Measurements from ENCODE around the gene CPNE2.
"Not testable (repeated sequence)": the region's sequence is repeated elsewhere in the genome, so short reads cannot be mapped to it uniquely, and the experiment has no call there.

CPNE2 gene

DNA sequence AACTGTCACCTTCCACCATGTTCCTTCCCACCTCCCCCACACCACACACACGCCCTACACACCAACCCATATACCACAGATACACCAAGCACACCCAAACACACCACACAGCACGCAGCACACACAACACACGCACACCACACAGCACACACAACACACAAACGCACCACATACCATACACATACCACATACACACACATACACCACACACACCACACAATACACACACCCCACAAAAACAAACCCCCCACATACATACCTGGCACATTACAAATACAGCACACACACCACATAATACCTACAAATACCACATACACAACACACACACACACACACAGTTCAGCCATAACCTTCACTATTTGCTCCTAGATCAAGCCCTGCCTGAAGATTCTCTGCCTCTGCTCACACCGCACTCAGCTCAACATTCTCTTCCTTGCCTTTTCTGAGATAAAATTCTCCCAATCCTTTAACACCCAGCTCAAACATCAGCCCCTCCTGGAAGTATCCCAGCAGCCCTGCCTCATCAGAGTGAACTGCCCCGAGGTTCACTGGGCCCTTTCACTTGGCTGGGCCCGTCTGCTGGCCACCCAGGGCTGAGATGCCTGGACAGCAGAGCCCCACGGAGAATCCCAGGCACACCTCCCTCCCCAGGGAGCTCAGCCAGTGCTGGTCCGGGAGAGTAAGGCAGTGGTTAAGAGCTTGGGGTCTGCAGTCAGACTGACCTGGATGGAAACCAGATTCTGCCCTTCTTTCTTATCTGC, 31.9 kb upstream of the CPNE2 start:
- in situ Hi-C loops (cut with MboI; ENCODE audit: low sequenced_read_pairs, unreplicated experiment): no loop called here
- DNase-seq (ENCODE audit: low spot score): no peak
- TF ChIP-seq, protein P1, sequence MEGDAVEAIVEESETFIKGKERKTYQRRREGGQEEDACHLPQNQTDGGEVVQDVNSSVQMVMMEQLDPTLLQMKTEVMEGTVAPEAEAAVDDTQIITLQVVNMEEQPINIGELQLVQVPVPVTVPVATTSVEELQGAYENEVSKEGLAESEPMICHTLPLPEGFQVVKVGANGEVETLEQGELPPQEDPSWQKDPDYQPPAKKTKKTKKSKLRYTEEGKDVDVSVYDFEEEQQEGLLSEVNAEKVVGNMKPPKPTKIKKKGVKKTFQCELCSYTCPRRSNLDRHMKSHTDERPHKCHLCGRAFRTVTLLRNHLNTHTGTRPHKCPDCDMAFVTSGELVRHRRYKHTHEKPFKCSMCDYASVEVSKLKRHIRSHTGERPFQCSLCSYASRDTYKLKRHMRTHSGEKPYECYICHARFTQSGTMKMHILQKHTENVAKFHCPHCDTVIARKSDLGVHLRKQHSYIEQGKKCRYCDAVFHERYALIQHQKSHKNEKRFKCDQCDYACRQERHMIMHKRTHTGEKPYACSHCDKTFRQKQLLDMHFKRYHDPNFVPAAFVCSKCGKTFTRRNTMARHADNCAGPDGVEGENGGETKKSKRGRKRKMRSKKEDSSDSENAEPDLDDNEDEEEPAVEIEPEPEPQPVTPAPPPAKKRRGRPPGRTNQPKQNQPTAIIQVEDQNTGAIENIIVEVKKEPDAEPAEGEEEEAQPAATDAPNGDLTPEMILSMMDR (IDR thresholded peaks at IDR 0.05; ENCODE audit: borderline replicate concordance, control extremely low read depth, extremely low read depth, insufficient read depth, missing control alignments): no peak

DNA sequence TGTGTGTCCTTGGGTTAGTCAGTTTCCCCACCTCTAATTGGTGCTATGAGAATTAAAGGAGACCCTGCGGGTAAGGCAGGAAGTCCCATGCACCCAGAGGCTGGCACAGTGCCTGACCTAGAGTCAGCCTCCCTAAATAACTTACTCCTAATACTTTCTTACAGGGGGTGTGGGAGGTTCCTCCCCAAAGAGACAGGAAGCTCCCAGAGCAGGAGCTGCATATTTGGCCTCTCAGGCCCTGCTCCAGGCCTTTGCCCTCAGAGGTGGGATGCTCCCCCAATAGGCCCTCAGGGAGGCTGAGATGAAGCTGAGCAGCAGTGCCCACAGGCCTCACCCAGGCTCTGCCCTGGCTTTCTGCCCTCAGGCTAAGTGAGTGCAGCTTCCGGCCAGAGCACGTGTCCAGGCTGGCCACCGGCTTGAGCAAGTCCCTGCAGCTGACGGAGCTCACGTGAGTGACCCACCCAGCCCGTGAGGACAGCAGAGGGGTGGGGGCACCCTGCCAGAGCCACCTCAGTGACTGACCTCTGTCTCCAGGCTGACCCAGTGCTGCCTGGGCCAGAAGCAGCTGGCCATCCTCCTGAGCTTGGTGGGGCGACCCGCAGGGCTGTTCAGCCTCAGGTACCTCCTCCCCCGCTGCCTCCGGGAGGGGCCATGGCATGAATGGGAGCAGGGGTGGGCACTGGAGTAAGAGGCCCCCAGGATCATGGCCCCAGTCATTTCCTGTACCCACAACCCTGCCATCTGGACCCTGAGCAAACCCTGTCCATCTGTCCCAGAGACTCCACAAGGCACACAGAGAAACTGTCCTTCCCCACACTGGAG, 31.1 kb upstream of the CPNE2 start:
- TF ChIP-seq, protein P1 (IDR thresholded peaks at IDR 0.05; ENCODE audit: borderline replicate concordance, control extremely low read depth, extremely low read depth, insufficient read depth, missing control alignments): no peak
- DNase-seq (ENCODE audit: low spot score): no peak
- in situ Hi-C loops (cut with MboI; ENCODE audit: low sequenced_read_pairs, unreplicated experiment): no loop called here

DNA sequence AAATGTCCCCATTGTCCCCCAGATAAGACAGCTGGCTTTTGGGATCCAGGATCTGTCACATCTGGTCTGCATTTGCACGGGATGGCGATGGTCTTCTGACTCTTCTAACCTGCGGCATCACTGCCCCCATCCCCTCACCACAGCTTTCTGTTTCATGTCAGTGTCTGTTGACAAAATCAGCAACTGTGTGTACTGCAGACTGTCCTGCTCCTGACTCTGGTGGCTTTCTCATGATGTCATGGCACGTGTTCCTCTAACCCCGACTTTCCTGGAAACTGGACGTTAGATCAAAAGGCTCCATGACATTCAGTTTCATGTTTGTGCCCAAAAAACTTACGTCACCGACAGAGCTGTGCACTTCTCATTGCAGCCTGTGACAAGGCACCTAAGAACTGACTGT, 30.1 kb upstream of the CPNE2 start:
- TF ChIP-seq, protein P1 (IDR thresholded peaks at IDR 0.05; ENCODE audit: borderline replicate concordance, control extremely low read depth, extremely low read depth, insufficient read depth, missing control alignments): no peak
- no peak for DNase-seq (ENCODE audit: low spot score)
- in situ Hi-C loops (cut with MboI; ENCODE audit: low sequenced_read_pairs, unreplicated experiment): no loop called here

DNA sequence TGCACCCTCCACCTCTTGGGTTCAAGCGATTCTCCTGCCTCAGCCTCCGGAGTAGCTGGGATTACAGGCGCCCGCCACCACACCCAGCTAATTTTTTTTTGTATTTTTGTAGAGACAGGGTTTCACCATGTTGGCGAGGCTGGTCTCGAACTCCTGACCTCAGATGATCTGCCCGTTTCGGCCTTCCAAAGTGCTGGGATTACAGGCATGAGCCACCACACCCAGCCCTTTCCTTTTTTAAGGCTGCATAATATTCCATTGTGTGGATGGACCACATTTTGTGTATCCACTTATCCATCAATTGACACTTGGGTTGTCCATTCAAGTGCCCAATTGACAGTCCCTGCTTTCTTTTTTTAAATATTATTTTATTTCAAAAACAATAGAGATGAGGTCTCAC, 29.2 kb upstream of the CPNE2 start:
- in situ Hi-C loops (cut with MboI; ENCODE audit: low sequenced_read_pairs, unreplicated experiment); DNase-seq (ENCODE audit: low spot score): not testable (repeated sequence)

DNA sequence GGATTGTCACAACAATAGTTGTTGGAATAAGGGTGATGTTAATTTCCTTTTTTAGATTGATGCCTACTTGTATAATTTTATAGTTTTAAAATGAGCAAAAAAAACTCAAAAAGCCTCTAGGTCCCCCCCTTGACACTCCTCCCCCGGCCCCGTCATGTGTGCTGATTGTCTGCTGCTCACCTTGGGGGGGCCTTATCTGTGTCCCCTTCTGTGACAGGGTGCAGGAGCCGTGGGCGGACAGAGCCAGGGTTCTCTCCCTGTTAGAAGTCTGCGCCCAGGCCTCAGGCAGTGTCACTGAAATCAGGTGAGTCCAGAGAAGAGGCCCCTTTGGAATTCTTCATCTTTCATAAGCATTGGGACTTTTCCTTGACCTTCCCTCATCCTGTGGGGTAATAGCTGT, 27.4 kb upstream of the CPNE2 start:
- in situ Hi-C loops (cut with MboI; ENCODE audit: low sequenced_read_pairs, unreplicated experiment): no loop called here
- TF ChIP-seq, protein P1 (IDR thresholded peaks at IDR 0.05; ENCODE audit: borderline replicate concordance, control extremely low read depth, extremely low read depth, insufficient read depth, missing control alignments): no peak
- DNase-seq (ENCODE audit: low spot score): no peak

DNA sequence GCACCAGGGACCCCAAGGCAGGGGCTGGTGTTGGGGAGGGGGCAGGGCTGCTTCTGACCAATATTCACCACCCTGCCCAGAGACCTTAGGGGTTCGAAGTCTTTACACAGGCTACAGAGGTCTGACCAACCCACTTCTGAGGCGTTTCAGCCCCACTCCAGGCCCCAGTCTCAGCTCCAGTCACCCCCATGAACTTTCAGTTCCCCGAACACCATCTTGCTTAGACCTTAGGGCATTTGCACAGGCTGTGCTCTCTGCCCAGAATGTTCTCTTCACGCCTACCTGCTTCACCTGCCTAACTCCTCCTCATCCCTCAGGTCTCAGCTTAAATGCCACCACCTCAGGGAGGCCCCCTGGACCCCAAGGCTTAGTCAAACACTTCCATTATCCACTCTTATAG, 25.8 kb upstream of the CPNE2 start:
- in situ Hi-C loops (cut with MboI; ENCODE audit: low sequenced_read_pairs, unreplicated experiment): no loop called here
- peak; percentile 57 for DNase-seq (ENCODE audit: low spot score)
- TF ChIP-seq, protein P1 (IDR thresholded peaks at IDR 0.05; ENCODE audit: borderline replicate concordance, control extremely low read depth, extremely low read depth, insufficient read depth, missing control alignments): no peak

DNA sequence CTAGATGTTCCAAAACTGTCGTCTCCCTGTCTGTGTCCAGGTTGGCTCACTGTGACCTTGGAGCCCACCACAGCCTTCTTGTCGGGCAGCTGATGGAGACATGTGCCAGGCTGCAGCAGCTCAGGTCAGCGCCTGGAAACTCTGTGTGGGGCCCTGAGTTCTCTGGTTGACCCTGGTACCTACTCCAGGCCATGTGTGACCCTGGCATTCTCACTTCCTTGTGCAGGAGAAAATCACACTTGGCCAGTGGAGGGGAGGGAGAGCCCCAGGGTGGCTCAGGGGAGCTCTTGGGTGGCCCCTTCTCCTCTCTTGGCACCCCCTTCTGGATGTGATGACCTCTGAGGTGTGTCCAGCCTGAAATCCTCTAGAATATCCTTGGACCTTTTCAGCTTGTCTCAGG, 25.0 kb upstream of the CPNE2 start:
- DNase-seq (ENCODE audit: low spot score): no peak
- in situ Hi-C loops (cut with MboI; ENCODE audit: low sequenced_read_pairs, unreplicated experiment): no loop called here
- TF ChIP-seq, protein P1 (IDR thresholded peaks at IDR 0.05; ENCODE audit: borderline replicate concordance, control extremely low read depth, extremely low read depth, insufficient read depth, missing control alignments): no peak
